K562 (cell line): ENCODE results near the gene KCNA1. TPM values are rescaled to one million over a fixed set of nuclear protein-coding genes. Genes with fewer than 3 reads are reported as not detected.

Experiments
- ATAC-seq: fragments of 200-7000 bp; cut with Tn5 transposase; 3 replicates; pipeline ENCODE4 v1.9.1; 2020; ENCODE audit warnings: moderate library complexity
- BruUV-seq: library from RNA; stranded (reverse); fragments of 400-500 nt; replicated peaks from 2 replicates; lab custom pipeline; 2021; lab: Mats Ljungman, UMichigan
- CTCF ChIA-PET: fragments of 300-600 bp; formaldehyde crosslinking; extraction: SDS; loops from one replicate; lab custom pipeline; 2021; ENCODE audit warnings: low intra/inter-chr PET ratio; lab: Yijun Ruan, JAX
- POLR2A ChIA-PET: fragments of 300-600, 350-650 bp; sonication (Branson Sonifier 250); formaldehyde crosslinking; extraction: SDS; loops from one replicate; lab custom pipeline; 2021; ENCODE audit warnings: antibody characterized with exemption, inconsistent platforms; lab: Yijun Ruan, JAX
- DNase-seq, 4 experiments: peaks; one replicate each; pipeline versions ENCODE4 v3.0.0 to v3.0.0-alpha.2; 2011 to 2018; ENCODE audit warnings: low spot score in 3 of 4, mixed read lengths in 3 of 4; ENCODE audit errors: extremely low read depth in 1 of 4
- FAIRE-seq: peaks from 2 replicates; lab custom pipeline; 2011; peaks lifted over from hg19 to GRCh38; lab: Jason Lieb, UNC
- H2AFZ ChIP-seq: 2 replicates; pipeline ENCODE4 v1.6.0; 2011; ENCODE audit warnings: low read depth, low read length, control low read depth, inconsistent platforms
- H3K27ac ChIP-seq: fragments of 200-600 bp; 3 replicates; pipeline ENCODE4 v1.8.0; 2011; ENCODE audit warnings: low read depth, mild to moderate bottlenecking, control low read depth, inconsistent platforms, low read length, moderate library complexity, mixed read lengths; ENCODE audit errors: extremely low read depth
- H3K27me3 ChIP-seq, 2 experiments: fragments of 300-600 bp in 1 of 2; 2 replicates in 1 of 2; 3 replicates in 1 of 2; pipeline versions ENCODE4 v1.6.0 to v1.8.0; 2011; ENCODE audit warnings: inconsistent platforms in 2 of 2, low read length in 2 of 2, mild to moderate bottlenecking in 1 of 2, mixed read lengths in 1 of 2, moderate library complexity in 1 of 2; ENCODE audit not compliant: control insufficient read depth in 2 of 2, insufficient read depth in 2 of 2
- H3K36me3 ChIP-seq: fragments of 300-600 bp; 3 replicates; pipeline ENCODE4 v1.8.0; 2011; ENCODE audit warnings: mild to moderate bottlenecking, low read length, inconsistent platforms; ENCODE audit not compliant: control insufficient read depth, insufficient read depth
- H3K4me1 ChIP-seq, 2 experiments: fragments of 200-600 bp in 1 of 2; replicated peaks in 1 of 2; 2 replicates in 1 of 2; 3 replicates in 1 of 2; pipeline versions ENCODE4 v1.5.1 to v1.8.0; 2011; ENCODE audit warnings: inconsistent platforms in 2 of 2, low read length in 2 of 2, mild to moderate bottlenecking in 1 of 2, mixed read lengths in 1 of 2, moderate library complexity in 1 of 2; ENCODE audit not compliant: control insufficient read depth in 2 of 2, insufficient read depth in 2 of 2
- H3K4me2 ChIP-seq: 2 replicates; pipeline ENCODE4 v1.6.1; 2011; ENCODE audit warnings: low read length, control low read depth, inconsistent platforms, mixed read lengths; ENCODE audit not compliant: insufficient read depth
- H3K4me3 ChIP-seq: fragments of 200-600 bp; sonication (generic), shearing (Covaris generic); 2 replicates; pipeline ENCODE4 v1.5.1; 2016; ENCODE audit warnings: control low read depth, inconsistent platforms
- H3K79me2 ChIP-seq: fragments of 200-600 bp; 3 replicates; pipeline ENCODE4 v1.8.0; 2011; ENCODE audit warnings: low read length, inconsistent platforms; ENCODE audit not compliant: control insufficient read depth, insufficient read depth
- H3K9ac ChIP-seq, 2 experiments: 2 replicates each; pipeline versions ENCODE4 v1.6.0 to v1.6.1; 2011; ENCODE audit warnings: low read depth in 2 of 2, low read length in 2 of 2, control low read depth in 1 of 2, inconsistent platforms in 1 of 2, mild to moderate bottlenecking in 1 of 2, mixed read lengths in 1 of 2; ENCODE audit not compliant: insufficient read depth in 1 of 2
- H3K9me1 ChIP-seq: one replicate; pipeline ENCODE4 v1.6.0; 2011; ENCODE audit warnings: inconsistent platforms, mild to moderate bottlenecking, low read length, moderate library complexity; ENCODE audit not compliant: control insufficient read depth, insufficient read depth
- H3K9me3 ChIP-seq: replicated peaks from 2 replicates; pipeline ENCODE4 v1.5.1; 2011; ENCODE audit warnings: low read depth, low read length, inconsistent platforms; ENCODE audit not compliant: control insufficient read depth, insufficient read depth
- H4K20me1 ChIP-seq: replicated peaks from 2 replicates; pipeline ENCODE4 v1.6.1; 2011; ENCODE audit warnings: low read length, inconsistent platforms, mixed read lengths; ENCODE audit not compliant: control insufficient read depth, insufficient read depth
- HES1 ChIP-seq: fragments of 450-650 bp; IDR thresholded peaks from 2 replicates; pipeline ENCODE4 v1.6.1; 2016; ENCODE audit warnings: low read depth, mild to moderate bottlenecking, moderate library complexity
- MITF ChIP-seq: IDR thresholded peaks from 2 replicates; pipeline ENCODE4 v1.6.1; 2014; ENCODE audit warnings: antibody characterized with exemption
- PCBP1 ChIP-seq: fragments of 200-400 bp; formaldehyde crosslinking; IDR thresholded peaks from 2 replicates; pipeline ENCODE4 v1.6.1; 2018; ENCODE audit warnings: mild to moderate bottlenecking, low read depth, low read length; ENCODE audit not compliant: poor library complexity, severe bottlenecking
- WGBS: fragments of 100-300 bp; shearing (Covaris generic); methylation state at CpG from one replicate; pipeline ENCODE4 v1.1.6; 2016; ENCODE audit warnings: low coverage, mixed read lengths; ENCODE audit not compliant: insufficient coverage; ENCODE audit errors: missing lambda C conversion rate; 5-methylcytosine and 5-hydroxymethylcytosine counted together
- in situ Hi-C: fragments of 300-500 bp; cut with MboI; formaldehyde crosslinking; loops from 4 replicates; pipeline ENCODE4 v1.15.0; 2018; ENCODE audit warnings: inconsistent platforms, mixed read lengths
- intact Hi-C: fragments of 100-400 bp; cut with micrococcal nuclease; formaldehyde crosslinking; loops from 2 replicates; pipeline ENCODE4 v1.14.2; 2022
- polyA plus RNA-seq, 8 experiments: library from polyadenylated mRNA; depleted of rRNA in 4 of 8; stranded (reverse) in 5 of 8; unstranded in 3 of 8; fragments of >200 nt; fragmentation: Nextera tagmentation in 2 of 8; fragmentation: Illumina TruSeq in 1 of 8; extraction: Ambion mirVana in 2 of 8; extraction: Trizol in 1 of 8; gene quantifications; 2 replicates each; pipeline versions ENCODE4 v1.2.1 to v1.2.3, GENCODE V29; 2011 to 2014; ENCODE audit warnings: inconsistent platforms in 1 of 8, missing spikeins in 1 of 8
- total RNA-seq, 7 experiments: library from RNA; depleted of rRNA in 6 of 7; stranded (reverse); fragments of >200 nt in 6 of 7; fragmentation: Illumina TruSeq in 2 of 7; extraction: Trizol in 2 of 7; gene quantifications; 2 replicates each; pipeline versions ENCODE4 v1.2.1 to v1.2.3, GENCODE V29; 2011 to 2021; ENCODE audit warnings: low replicate concordance in 1 of 7

The KCNA1 gene
- total and polyA plus RNA-seq, 9 of the 15 experiments (the other 6 are each of a cell fraction or from before 2014, with no cell fraction given), result not detected

GRCh38 chr12:4915752-4916151 lies 6.0 kb downstream of the KCNA1 start:
- H3K9me3 ChIP-seq, result no peaks in the 10 kb centered on the region
- no peaks in the 10 kb centered on the region for H4K20me1 ChIP-seq
- CTCF ChIA-PET, result no interaction called here
- ATAC-seq (no peak), DNase-seq (no peak), FAIRE-seq (no peak)
- no peak overlapping the region for H3K4me2 ChIP-seq
- no peak overlapping the region for H2AFZ ChIP-seq
- BruUV-seq, result no TSS peak
- H3K27me3 ChIP-seq, result peaks cover 2 to 18% of the 10 kb centered on the region in 2 experiments; a peak in 3 of 5 replicates
- WGBS, result 0% methylated on average over 4 of the region's 4 CpGs
- no peaks in the 10 kb centered on the region for H3K4me1 ChIP-seq
- H3K79me2 ChIP-seq, result no peaks in the 10 kb centered on the region
- no peak overlapping the region for H3K9ac ChIP-seq
- POLR2A ChIA-PET, result interaction anchor here (0.6 kb wide), 1 partner anchor 9 kb away, joined by 4 read pairs; no protein-coding TSS in a partner anchor
- TF ChIP-seq PCBP1 (no peak), HES1 (no peak), MITF (no peak)
- intact Hi-C loops (no loop called here), in situ Hi-C loops (no loop called here)
- H3K9me1 ChIP-seq, result no peaks in the 10 kb centered on the region
- H3K36me3 ChIP-seq, result no peaks in the 10 kb centered on the region
- no peak overlapping the region for H3K27ac ChIP-seq
- no peak overlapping the region for H3K4me3 ChIP-seq
